Endothelial cell of umbilical vein (primary cell): ENCODE results near the gene C11orf68. TPM values are rescaled to one million over a fixed set of nuclear protein-coding genes. Genes with fewer than 3 reads are reported as not detected.
A peak's percentile ranks its signal among the peaks of the same experiment; 100 is the strongest.

Experiments
- BruUV-seq: library from RNA; stranded (reverse); fragments of 400-500 nt; replicated peaks from 2 replicates; lab custom pipeline; 2021; lab: Mats Ljungman, UMichigan
- CTCF ChIA-PET: fragments of 300-600, 350-600 bp; sonication (Branson Sonifier 250); formaldehyde crosslinking; loops from one replicate; lab custom pipeline; 2021; ENCODE audit warnings: antibody characterized with exemption, inconsistent platforms; lab: Charles Lee
- POLR2A ChIA-PET: fragments of 300-600, 350-600 bp; sonication (Branson Sonifier 250); formaldehyde crosslinking; loops from one replicate; lab custom pipeline; 2021; ENCODE audit warnings: antibody characterized with exemption, inconsistent platforms; lab: Charles Lee
- DNase-seq: peaks from one replicate; pipeline ENCODE4 v3.0.0-alpha.2; 2011; ENCODE audit warnings: low read depth, low spot score
- FAIRE-seq: peaks from 2 replicates; lab custom pipeline; 2011; peaks lifted over from hg19 to GRCh38; lab: Jason Lieb, UNC
- H2AFZ ChIP-seq: 2 replicates; pipeline ENCODE4 v1.6.0; 2012; ENCODE audit warnings: low read depth, low read length, control low read depth, inconsistent platforms
- H3K27ac ChIP-seq: 2 replicates; pipeline ENCODE4 v1.5.1; 2011; ENCODE audit warnings: low read depth, mild to moderate bottlenecking, control low read depth, low read length, moderate library complexity; ENCODE audit not compliant: insufficient read depth
- H3K27me3 ChIP-seq, 2 experiments: 2 replicates each; pipeline versions ENCODE4 v1.6.0 to v1.6.1; 2011; ENCODE audit warnings: low read length in 2 of 2, mixed read lengths in 1 of 2; ENCODE audit not compliant: control insufficient read depth in 2 of 2, insufficient read depth in 2 of 2
- H3K36me3 ChIP-seq, 2 experiments: 2 replicates in 1 of 2; 3 replicates in 1 of 2; pipeline ENCODE4 v1.5.1; 2011; ENCODE audit warnings: low read length in 2 of 2, mild to moderate bottlenecking in 1 of 2, moderate library complexity in 1 of 2; ENCODE audit not compliant: control insufficient read depth in 2 of 2, insufficient read depth in 2 of 2; ENCODE audit errors: extremely low read depth in 1 of 2
- H3K4me1 ChIP-seq: 3 replicates; pipeline ENCODE4 v1.5.1; 2011; ENCODE audit warnings: mild to moderate bottlenecking, low read length; ENCODE audit not compliant: control insufficient read depth, insufficient read depth; ENCODE audit errors: extremely low read depth
- H3K4me2 ChIP-seq: 2 replicates; pipeline ENCODE4 v1.6.1; 2011; ENCODE audit warnings: low read length, control low read depth, mixed read lengths; ENCODE audit not compliant: insufficient read depth
- H3K4me3 ChIP-seq, 3 experiments: fragments of 200-600 bp in 1 of 3; sonication (generic), shearing (Covaris generic) in 1 of 3; replicated peaks in 1 of 3; 2 replicates each; pipeline ENCODE4 v1.5.1; 2011 to 2016; ENCODE audit warnings: control low read depth in 3 of 3, low read length in 3 of 3, mild to moderate bottlenecking in 2 of 3, inconsistent platforms in 1 of 3, low read depth in 1 of 3, moderate library complexity in 1 of 3; ENCODE audit not compliant: insufficient read depth in 1 of 3
- H3K79me2 ChIP-seq: 2 replicates; pipeline ENCODE4 v1.6.0; 2012; ENCODE audit warnings: low read length, inconsistent platforms; ENCODE audit not compliant: control insufficient read depth, insufficient read depth
- H3K9ac ChIP-seq: replicated peaks from 2 replicates; pipeline ENCODE3; 2011; ENCODE audit warnings: low read length, control low read depth; ENCODE audit not compliant: insufficient read depth; ENCODE audit errors: extremely low read depth
- H3K9me1 ChIP-seq: replicated peaks from 3 replicates; pipeline ENCODE4 v1.6.0; 2011; ENCODE audit warnings: mild to moderate bottlenecking, low read length; ENCODE audit not compliant: control insufficient read depth, insufficient read depth; ENCODE audit errors: extremely low read depth
- H3K9me3 ChIP-seq: replicated peaks from 2 replicates; pipeline ENCODE4 v1.5.1; 2012; ENCODE audit warnings: low read length, inconsistent platforms; ENCODE audit not compliant: control insufficient read depth, insufficient read depth
- H4K20me1 ChIP-seq: replicated peaks from 2 replicates; pipeline ENCODE3; 2011; ENCODE audit warnings: mild to moderate bottlenecking, low read length; ENCODE audit not compliant: control insufficient read depth, insufficient read depth; ENCODE audit errors: extremely low read depth
- CTCF ChIP-seq, 2 donors: IDR thresholded peaks; 1 replicate in 1 of 2; 2 replicates in 1 of 2; pipeline ENCODE4 v1.5.1; 2011; ENCODE audit warnings: low read length in 2 of 2, mild to moderate bottlenecking in 2 of 2, moderate library complexity in 2 of 2, control low read depth in 1 of 2, inconsistent platforms in 1 of 2, low read depth in 1 of 2; ENCODE audit not compliant: insufficient read depth in 1 of 2; ENCODE audit errors: extremely low read depth in 1 of 2
- EZH2 ChIP-seq: IDR thresholded peaks from 2 replicates; pipeline ENCODE4 v1.6.1; 2012; ENCODE audit warnings: borderline replicate concordance, low read depth, mild to moderate bottlenecking, moderate library complexity, low read length, inconsistent platforms; ENCODE audit not compliant: severe bottlenecking
- FOS ChIP-seq: IDR thresholded peaks from 2 replicates; pipeline ENCODE4 v1.6.1; 2011; ENCODE audit warnings: mild to moderate bottlenecking, low read length, moderate library complexity, borderline replicate concordance; ENCODE audit not compliant: insufficient read depth
- GATA2 ChIP-seq: IDR thresholded peaks from 2 replicates; pipeline ENCODE4 v1.7.0; 2011; ENCODE audit warnings: low read depth, mild to moderate bottlenecking, moderate library complexity, mixed read lengths, low read length; ENCODE audit not compliant: insufficient read length, insufficient read depth
- JUN ChIP-seq: IDR thresholded peaks from 2 replicates; pipeline ENCODE4 v1.6.1; 2011; ENCODE audit warnings: borderline replicate concordance, low read depth; ENCODE audit not compliant: insufficient read length, insufficient read depth
- MAX ChIP-seq: IDR thresholded peaks from 2 replicates; pipeline ENCODE4 v1.6.1; 2011; ENCODE audit not compliant: insufficient read depth, insufficient read length
- MYC ChIP-seq: IDR thresholded peaks from one replicate; pipeline ENCODE4 v1.6.1; 2011; ENCODE audit warnings: mild to moderate bottlenecking, low read depth, low read length
- POLR2A ChIP-seq: IDR thresholded peaks from 2 replicates; pipeline ENCODE4 v1.6.1; 2012; ENCODE audit warnings: low read depth, mild to moderate bottlenecking, control low read depth, low read length
- POLR2AphosphoS5 ChIP-seq: IDR thresholded peaks from 2 replicates; pipeline ENCODE4 v1.6.1; 2012; ENCODE audit warnings: low read depth, mild to moderate bottlenecking, control low read depth, low read length, moderate library complexity; ENCODE audit not compliant: insufficient read depth
- dilution Hi-C: fragments of 300-500 bp; cut with MboI; formaldehyde crosslinking; loops from one replicate; pipeline ENCODE4 v1.15.0; 2019; ENCODE audit warnings: low sequenced_read_pairs; ENCODE audit not compliant: extremely low pct_ligation_motif_present
- intact Hi-C: fragments of 100-400 bp; cut with micrococcal nuclease; formaldehyde crosslinking; loops from one replicate; pipeline ENCODE4 v1.10.0; 2022
- polyA plus RNA-seq, 4 experiments: library from polyadenylated mRNA; depleted of rRNA in 3 of 4; stranded (reverse) in 3 of 4; unstranded in 1 of 4; fragments of >200 nt; gene quantifications; 2 replicates each; pipeline versions ENCODE4 v1.2.1 to v1.2.3, GENCODE V29; 2011 to 2012; ENCODE audit warnings: missing spikeins in 1 of 4
- total RNA-seq: library from RNA; stranded (reverse); gene quantifications from 2 replicates; pipeline ENCODE4 v1.2.3, GENCODE V29; 2021

C11orf68 gene
- total and polyA plus RNA-seq, 2 donors (not counting 3 experiments of a cell fraction or from before 2014, with no cell fraction given) = 35.6 to 66.5 TPM

GRCh38 chr11:65894034-65894591 lies 24.7 kb downstream of the C11orf68 start:
- H3K27ac ChIP-seq = peak overlapping the region; percentile 99
- H4K20me1 ChIP-seq = no peaks in the 10 kb centered on the region
- no peaks in the 10 kb centered on the region for H3K27me3 ChIP-seq
- H3K4me1 ChIP-seq = peaks cover 72% of the 10 kb centered on the region
- H3K36me3 ChIP-seq = peaks cover 5 to 8% of the 10 kb centered on the region in 2 experiments
- FAIRE-seq (peak; percentile 90), DNase-seq (peak; percentile 52)
- H3K9me1 ChIP-seq = no peaks in the 10 kb centered on the region
- ChIA-PET POLR2A (interaction anchor here (0.7 to 2.3 kb wide), 3 partner anchors 22 to 45 kb away, joined by 3 to 7 read pairs (median 5); no protein-coding TSS in a partner anchor), CTCF (interaction anchor here (1.0 to 3.1 kb wide), 6 partner anchors 9 to 128 kb away, joined by 3 to 21 read pairs (median 4); no protein-coding TSS in a partner anchor)
- BruUV-seq = TSS peak; percentile 7
- dilution Hi-C loops = no loop called here
- H2AFZ ChIP-seq = no peak overlapping the region
- peak; percentile 83 for TF ChIP-seq POLR2AphosphoS5
- TF ChIP-seq POLR2A = peak; percentile 91
- peak; percentile 22 for TF ChIP-seq FOS
- no peak for TF ChIP-seq JUN
- H3K4me3 ChIP-seq = peak overlapping the region in 2 of 3 experiments; percentile 24 to 30
- H3K4me2 ChIP-seq = peak overlapping the region; percentile 68
- H3K79me2 ChIP-seq = peaks cover 80% of the 10 kb centered on the region
- intact Hi-C loops = no loop called here
- H3K9ac ChIP-seq = peak overlapping the region; percentile 62
- H3K9me3 ChIP-seq = no peaks in the 10 kb centered on the region

- H3K4me2 ChIP-seq = peak overlapping the region; percentile 88
- peaks cover 71% of the 10 kb centered on the region for H3K4me1 ChIP-seq
- CTCF ChIA-PET = interaction anchor here (1.5 to 6.7 kb wide), 9 partner anchors 7 to 113 kb away, joined by 3 to 75 read pairs (median 21); partner anchors contain the start of genes AP5B1, C11orf68, CFL1 and FOSL1
- peak overlapping the region; percentile 98 for H3K9ac ChIP-seq
- H3K9me3 ChIP-seq = no peaks in the 10 kb centered on the region
- H4K20me1 ChIP-seq = no peaks in the 10 kb centered on the region
- no peak for TF ChIP-seq JUN
- no peak for TF ChIP-seq EZH2
- TF ChIP-seq POLR2AphosphoS5 = peak; percentile 41
- no peak for TF ChIP-seq GATA2
- no peak for TF ChIP-seq FOS
- TF ChIP-seq CTCF (IDR thresholded peaks at IDR 0.05; ENCODE audit: extremely low read depth in 1 of 2, insufficient read depth in 1 of 2, low read depth in 1 of 2, low read length in 2 of 2) = no peak
- TF ChIP-seq MYC = no peak
- TF ChIP-seq MAX = no peak
- peak; percentile 49 for TF ChIP-seq POLR2A
- H3K27me3 ChIP-seq = no peaks in the 10 kb centered on the region
- POLR2A ChIA-PET = interaction anchor here (0.7 to 6.7 kb wide), 9 partner anchors 8 to 180 kb away, joined by 3 to 67 read pairs (median 8); partner anchors contain the start of genes CFL1, FOSL1, MUS81 and RNASEH2C
- DNase-seq = no peak
- H3K9me1 ChIP-seq = no peaks in the 10 kb centered on the region
- peaks cover 68% of the 10 kb centered on the region for H3K79me2 ChIP-seq
- intact Hi-C loops (no loop called here), dilution Hi-C loops (no loop called here)
- H3K36me3 ChIP-seq = peaks cover 5 to 8% of the 10 kb centered on the region in 2 experiments
- no TSS peak for BruUV-seq
- peak overlapping the region; percentile 99 for H3K27ac ChIP-seq
- H2AFZ ChIP-seq = no peak overlapping the region
- peak overlapping the region in 2 of 3 experiments; percentile 78 to 92 for H3K4me3 ChIP-seq
- no peak for FAIRE-seq
Measured at GRCh38 chr11:65892661-65893317, 26.1 kb downstream of the C11orf68 start.
